ENCODE data around the gene PTPRZ1. TPM values are rescaled to one million over a fixed set of nuclear protein-coding genes. Genes with fewer than 3 reads are reported as not detected.

PTPRZ1 gene
- total RNA-seq, 1 donor from 2014 or later: 4.7 TPM

DNA sequence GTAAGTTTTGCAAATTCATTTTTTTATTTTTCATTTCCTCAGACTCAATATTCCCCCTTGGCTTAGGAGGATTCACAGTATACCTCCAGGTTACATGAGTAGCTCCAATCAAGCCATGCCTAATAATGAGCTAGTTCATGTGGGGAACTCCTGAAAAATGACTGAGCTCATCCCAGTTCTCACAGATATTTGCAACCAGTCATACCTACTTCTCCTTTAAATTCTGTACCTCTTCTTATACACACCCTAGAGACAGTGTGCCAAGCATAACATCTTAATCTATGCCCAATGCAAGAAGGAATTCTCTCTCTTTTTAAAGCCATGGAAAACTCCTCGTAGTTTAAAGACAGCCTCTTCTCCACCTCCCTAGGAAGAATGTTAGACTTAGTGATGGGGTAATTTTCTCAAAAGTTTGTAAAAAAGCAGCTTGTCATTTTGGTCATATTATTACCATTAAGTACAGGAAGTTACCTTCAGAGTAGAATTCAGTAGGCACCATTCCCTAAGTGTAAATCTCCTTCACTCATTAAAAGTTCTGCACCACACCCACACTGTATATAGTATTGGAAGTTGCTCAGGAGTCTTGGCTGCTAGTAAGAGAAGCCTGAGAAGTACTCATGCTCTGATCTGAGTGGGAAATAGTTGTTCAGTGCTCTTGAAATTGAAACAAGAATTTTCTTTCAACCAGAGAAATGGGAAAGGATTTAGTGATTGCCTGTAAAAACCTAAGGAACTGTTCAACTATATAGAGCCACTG, 72.7 kb downstream of the PTPRZ1 start:
- Histone ChIP-seq H3K4me3 (ENCODE audit: low read length in 3 of 3) (no peak overlapping the region), H3K36me3 (ENCODE audit: control insufficient read depth in 3 of 3, insufficient read depth in 3 of 3, low read length in 3 of 3) (no peaks in the 10 kb centered on the region), H3K27ac (ENCODE audit: low read depth, low read length) (no peak overlapping the region), H3K9ac (ENCODE audit: low read depth in 1 of 3, low read length in 3 of 3) (no peak overlapping the region), H3K27me3 (ENCODE audit: control insufficient read depth in 3 of 3, insufficient read depth in 3 of 3, low read length in 3 of 3) (no peaks in the 10 kb centered on the region), H3K9me3 (ENCODE audit: control insufficient read depth in 3 of 3, low read length in 3 of 3) (no peaks in the 10 kb centered on the region), H3K4me1 (ENCODE audit: control insufficient read depth in 3 of 3, insufficient read depth in 3 of 3, low read length in 3 of 3) (no peaks in the 10 kb centered on the region)

GRCh38 chr7:121953164-121953563, 80.2 kb downstream of the PTPRZ1 start:
- Histone ChIP-seq H3K4me3 (ENCODE audit: low read length in 3 of 3) (no peak overlapping the region), H3K27me3 (ENCODE audit: control insufficient read depth in 3 of 3, insufficient read depth in 3 of 3, low read length in 3 of 3) (no peaks in the 10 kb centered on the region), H3K4me1 (ENCODE audit: control insufficient read depth in 3 of 3, insufficient read depth in 3 of 3, low read length in 3 of 3) (no peaks in the 10 kb centered on the region), H3K36me3 (ENCODE audit: control insufficient read depth in 3 of 3, insufficient read depth in 3 of 3, low read length in 3 of 3) (no peaks in the 10 kb centered on the region), H3K27ac (ENCODE audit: low read depth, low read length) (no peak overlapping the region), H3K9ac (ENCODE audit: low read depth in 1 of 3, low read length in 3 of 3) (no peak overlapping the region), H3K9me3 (ENCODE audit: control insufficient read depth in 3 of 3, low read length in 3 of 3) (no peaks in the 10 kb centered on the region)

DNA sequence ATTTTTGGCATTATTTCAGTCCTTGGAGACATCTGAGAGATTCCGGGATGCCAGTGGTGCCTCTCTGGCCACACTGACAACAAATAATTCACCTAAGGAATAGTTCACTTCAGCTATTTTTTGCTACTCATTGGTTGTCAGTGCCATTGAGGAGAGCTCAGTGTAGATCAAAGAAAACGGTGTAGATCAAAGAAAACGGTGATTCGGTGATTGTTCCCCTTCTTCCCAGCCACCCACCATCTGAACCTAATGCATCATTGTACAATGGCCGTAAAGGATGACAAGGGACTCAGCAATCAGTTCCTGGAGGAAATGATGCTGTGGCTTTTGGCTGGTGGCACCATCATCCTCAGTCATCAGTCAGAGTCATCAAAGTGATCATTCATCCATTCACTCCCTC, 80.6 kb downstream of the PTPRZ1 start:
- Histone ChIP-seq H3K36me3 (ENCODE audit: control insufficient read depth in 3 of 3, insufficient read depth in 3 of 3, low read length in 3 of 3) (no peaks in the 10 kb centered on the region), H3K27me3 (ENCODE audit: control insufficient read depth in 3 of 3, insufficient read depth in 3 of 3, low read length in 3 of 3) (no peaks in the 10 kb centered on the region), H3K9me3 (ENCODE audit: control insufficient read depth in 3 of 3, low read length in 3 of 3) (no peaks in the 10 kb centered on the region), H3K9ac (ENCODE audit: low read depth in 1 of 3, low read length in 3 of 3) (no peak overlapping the region), H3K27ac (ENCODE audit: low read depth, low read length) (no peak overlapping the region), H3K4me3 (ENCODE audit: low read length in 3 of 3) (no peak overlapping the region), H3K4me1 (ENCODE audit: control insufficient read depth in 3 of 3, insufficient read depth in 3 of 3, low read length in 3 of 3) (no peaks in the 10 kb centered on the region)

DNA sequence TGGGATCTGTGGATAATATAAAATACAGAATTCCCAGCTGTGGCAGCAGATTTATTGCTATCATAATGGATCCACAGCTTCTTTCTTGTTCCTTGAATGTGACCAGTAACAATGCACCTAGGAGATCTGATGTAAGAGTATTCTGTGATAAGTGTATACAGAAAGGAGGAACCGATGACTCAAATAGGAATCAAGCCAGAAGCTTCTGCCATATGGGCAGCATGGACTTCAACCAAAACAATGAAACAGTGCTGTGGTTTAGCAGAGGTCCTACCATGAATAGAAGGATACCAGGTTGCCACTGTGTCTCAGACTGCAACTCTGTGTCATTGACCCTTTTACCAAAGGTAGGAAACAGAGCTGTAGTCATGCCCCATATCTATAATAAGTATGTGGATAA, 81.8 kb downstream of the PTPRZ1 start:
- no peaks in the 10 kb centered on the region for H3K9me3 ChIP-seq (ENCODE audit: control insufficient read depth in 3 of 3, low read length in 3 of 3)
- no peaks in the 10 kb centered on the region for H3K4me1 ChIP-seq (ENCODE audit: control insufficient read depth in 3 of 3, insufficient read depth in 3 of 3, low read length in 3 of 3)
- no peak overlapping the region for H3K9ac ChIP-seq (ENCODE audit: low read depth in 1 of 3, low read length in 3 of 3)
- H3K4me3 ChIP-seq (ENCODE audit: low read length in 3 of 3): no peak overlapping the region
- no peak overlapping the region for H3K27ac ChIP-seq (ENCODE audit: low read depth, low read length)
- H3K36me3 ChIP-seq (ENCODE audit: control insufficient read depth in 3 of 3, insufficient read depth in 3 of 3, low read length in 3 of 3): no peaks in the 10 kb centered on the region
- no peaks in the 10 kb centered on the region for H3K27me3 ChIP-seq (ENCODE audit: control insufficient read depth in 3 of 3, insufficient read depth in 3 of 3, low read length in 3 of 3)

- H3K4me3 ChIP-seq (ENCODE audit: low read length in 3 of 3): no peak overlapping the region
- no peaks in the 10 kb centered on the region for H3K9me3 ChIP-seq (ENCODE audit: control insufficient read depth in 3 of 3, low read length in 3 of 3)
- no peak overlapping the region for H3K9ac ChIP-seq (ENCODE audit: low read depth in 1 of 3, low read length in 3 of 3)
- H3K4me1 ChIP-seq (ENCODE audit: control insufficient read depth in 3 of 3, insufficient read depth in 3 of 3, low read length in 3 of 3): no peaks in the 10 kb centered on the region
- H3K27ac ChIP-seq (ENCODE audit: low read depth, low read length): no peak overlapping the region
- no peaks in the 10 kb centered on the region for H3K36me3 ChIP-seq (ENCODE audit: control insufficient read depth in 3 of 3, insufficient read depth in 3 of 3, low read length in 3 of 3)
- H3K27me3 ChIP-seq (ENCODE audit: control insufficient read depth in 3 of 3, insufficient read depth in 3 of 3, low read length in 3 of 3): no peaks in the 10 kb centered on the region
Measured at GRCh38 chr7:121957626-121958025, 84.7 kb downstream of the PTPRZ1 start.

- Histone ChIP-seq H3K9ac (ENCODE audit: low read depth in 1 of 3, low read length in 3 of 3) (no peak overlapping the region), H3K4me1 (ENCODE audit: control insufficient read depth in 3 of 3, insufficient read depth in 3 of 3, low read length in 3 of 3) (no peaks in the 10 kb centered on the region)
Measured at GRCh38 chr7:121960678-121961077, 87.7 kb downstream of the PTPRZ1 start.

GRCh38 chr7:121961089-121961867, 88.3 kb downstream of the PTPRZ1 start:
- Histone ChIP-seq H3K27ac (ENCODE audit: low read depth, low read length) (no peak overlapping the region), H3K4me1 (ENCODE audit: control insufficient read depth in 3 of 3, insufficient read depth in 3 of 3, low read length in 3 of 3) (no peaks in the 10 kb centered on the region), H3K9me3 (ENCODE audit: control insufficient read depth in 3 of 3, low read length in 3 of 3) (no peaks in the 10 kb centered on the region), H3K4me3 (ENCODE audit: low read length in 3 of 3) (no peak overlapping the region), H3K27me3 (ENCODE audit: control insufficient read depth in 3 of 3, insufficient read depth in 3 of 3, low read length in 3 of 3) (no peaks in the 10 kb centered on the region), H3K36me3 (ENCODE audit: control insufficient read depth in 3 of 3, insufficient read depth in 3 of 3, low read length in 3 of 3) (no peaks in the 10 kb centered on the region), H3K9ac (ENCODE audit: low read depth in 1 of 3, low read length in 3 of 3) (no peak overlapping the region)

More at GRCh38 chr7:121960678-121961077, 87.7 kb downstream of the PTPRZ1 start:
- no peaks in the 10 kb centered on the region for H3K27me3 ChIP-seq (ENCODE audit: control insufficient read depth in 3 of 3, insufficient read depth in 3 of 3, low read length in 3 of 3)
- no peak overlapping the region for H3K27ac ChIP-seq (ENCODE audit: low read depth, low read length)
- no peaks in the 10 kb centered on the region for H3K36me3 ChIP-seq (ENCODE audit: control insufficient read depth in 3 of 3, insufficient read depth in 3 of 3, low read length in 3 of 3)
- no peaks in the 10 kb centered on the region for H3K9me3 ChIP-seq (ENCODE audit: control insufficient read depth in 3 of 3, low read length in 3 of 3)
- no peak overlapping the region for H3K4me3 ChIP-seq (ENCODE audit: low read length in 3 of 3)

- Histone ChIP-seq H3K9me3 (ENCODE audit: control insufficient read depth in 3 of 3, low read length in 3 of 3) (no peaks in the 10 kb centered on the region), H3K4me3 (ENCODE audit: low read length in 3 of 3) (no peak overlapping the region), H3K9ac (ENCODE audit: low read depth in 1 of 3, low read length in 3 of 3) (no peak overlapping the region), H3K27me3 (ENCODE audit: control insufficient read depth in 3 of 3, insufficient read depth in 3 of 3, low read length in 3 of 3) (no peaks in the 10 kb centered on the region), H3K4me1 (ENCODE audit: control insufficient read depth in 3 of 3, insufficient read depth in 3 of 3, low read length in 3 of 3) (no peaks in the 10 kb centered on the region), H3K27ac (ENCODE audit: low read depth, low read length) (no peak overlapping the region), H3K36me3 (ENCODE audit: control insufficient read depth in 3 of 3, insufficient read depth in 3 of 3, low read length in 3 of 3) (no peaks in the 10 kb centered on the region)
Measured at GRCh38 chr7:121966276-121966934, 93.4 kb downstream of the PTPRZ1 start.

DNA sequence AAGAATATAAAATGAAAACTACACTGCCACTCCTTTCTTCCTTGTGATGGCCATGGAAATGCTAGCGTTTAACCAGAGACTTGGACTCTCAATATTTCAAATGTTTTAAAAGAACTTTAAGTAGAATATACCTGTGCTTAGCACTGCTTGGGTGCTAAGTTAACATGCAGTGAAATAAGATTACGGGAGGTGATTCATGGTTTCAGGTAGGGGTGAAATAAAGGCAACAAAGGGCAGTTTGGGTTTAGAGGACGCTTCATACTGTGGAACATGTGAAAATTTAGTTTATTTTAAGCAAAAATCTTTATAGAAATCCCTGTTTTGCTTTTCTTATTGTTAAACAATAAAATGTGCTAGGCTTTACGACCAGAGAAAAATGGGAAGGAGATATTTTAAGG, 94.0 kb downstream of the PTPRZ1 start:
- H3K27me3 ChIP-seq (ENCODE audit: control insufficient read depth in 3 of 3, insufficient read depth in 3 of 3, low read length in 3 of 3): no peaks in the 10 kb centered on the region
- H3K36me3 ChIP-seq (ENCODE audit: control insufficient read depth in 3 of 3, insufficient read depth in 3 of 3, low read length in 3 of 3): no peaks in the 10 kb centered on the region
- no peak overlapping the region for H3K27ac ChIP-seq (ENCODE audit: low read depth, low read length)
- no peak overlapping the region for H3K9ac ChIP-seq (ENCODE audit: low read depth in 1 of 3, low read length in 3 of 3)
- H3K9me3 ChIP-seq (ENCODE audit: control insufficient read depth in 3 of 3, low read length in 3 of 3): no peaks in the 10 kb centered on the region
- no peaks in the 10 kb centered on the region for H3K4me1 ChIP-seq (ENCODE audit: control insufficient read depth in 3 of 3, insufficient read depth in 3 of 3, low read length in 3 of 3)
- H3K4me3 ChIP-seq (ENCODE audit: low read length in 3 of 3): no peak overlapping the region

- H3K9ac ChIP-seq (ENCODE audit: low read depth in 1 of 3, low read length in 3 of 3): no peak overlapping the region
- no peaks in the 10 kb centered on the region for H3K4me1 ChIP-seq (ENCODE audit: control insufficient read depth in 3 of 3, insufficient read depth in 3 of 3, low read length in 3 of 3)
- H3K9me3 ChIP-seq (ENCODE audit: control insufficient read depth in 3 of 3, low read length in 3 of 3): no peaks in the 10 kb centered on the region
- no peak overlapping the region for H3K27ac ChIP-seq (ENCODE audit: low read depth, low read length)
- H3K36me3 ChIP-seq (ENCODE audit: control insufficient read depth in 3 of 3, insufficient read depth in 3 of 3, low read length in 3 of 3): no peaks in the 10 kb centered on the region
- no peak overlapping the region for H3K4me3 ChIP-seq (ENCODE audit: low read length in 3 of 3)
- H3K27me3 ChIP-seq (ENCODE audit: control insufficient read depth in 3 of 3, insufficient read depth in 3 of 3, low read length in 3 of 3): no peaks in the 10 kb centered on the region
Measured at GRCh38 chr7:121985476-121986030, 112.6 kb downstream of the PTPRZ1 start.

All from skeletal muscle tissue (tissue), 4 donors.